SK-N-SH (cell line): Measurements from ENCODE around the gene FAM219A. TPM values are rescaled to one million over a fixed set of nuclear protein-coding genes. Genes with fewer than 3 reads are reported as not detected.

Source experiments
- CTCF ChIA-PET: fragments of 300-600, 350-600 bp; formaldehyde crosslinking; extraction: SDS; loops from one replicate; lab custom pipeline; 2021; lab: Yijun Ruan, JAX
- POLR2A ChIA-PET: fragments of 350-600 bp; sonication (Branson Sonifier 250); formaldehyde crosslinking; extraction: SDS; loops from one replicate; lab custom pipeline; 2020; ENCODE audit warnings: antibody characterized with exemption, inconsistent platforms; lab: Yijun Ruan, JAX
- DNase-seq: peaks from one replicate; pipeline ENCODE4 v3.0.0; 2012
- H2AFZ ChIP-seq: fragments of 200-600 bp; sonication (generic); 2 replicates; pipeline ENCODE4 v1.8.1; 2016; ENCODE audit warnings: antibody characterized with exemption, mild to moderate bottlenecking, low read depth
- H3F3A ChIP-seq: fragments of 200-600 bp; sonication (generic); replicated peaks from 2 replicates; pipeline ENCODE3; 2016; ENCODE audit warnings: antibody characterized with exemption, mild to moderate bottlenecking; ENCODE audit not compliant: insufficient read depth
- H3K27ac ChIP-seq, 2 experiments: fragments of 200-500 bp in 1 of 2; fragments of 200-600 bp in 1 of 2; sonication (Bioruptor generic) in 1 of 2; sonication (generic), shearing (Covaris generic) in 1 of 2; 2 replicates each; pipeline versions ENCODE4 v1.5.1 to v1.6.1; 2014 to 2016; ENCODE audit warnings: low read depth in 2 of 2, inconsistent platforms in 1 of 2, low read length in 1 of 2, mild to moderate bottlenecking in 1 of 2, mixed read lengths in 1 of 2
- H3K27me3 ChIP-seq: fragments of 200-600 bp; sonication (generic), shearing (Covaris generic); 2 replicates; pipeline ENCODE4 v1.6.1; 2016; ENCODE audit warnings: mixed run types; ENCODE audit not compliant: insufficient read depth
- H3K36me3 ChIP-seq, 2 experiments: fragments of 200-500 bp in 1 of 2; fragments of 200-600 bp in 1 of 2; sonication (Bioruptor generic) in 1 of 2; sonication (generic) in 1 of 2; replicated peaks in 1 of 2; 2 replicates each; pipeline versions ENCODE3 to v1.5.1; 2014 to 2016; ENCODE audit warnings: low read length in 1 of 2, mild to moderate bottlenecking in 1 of 2; ENCODE audit not compliant: insufficient read depth in 2 of 2, control insufficient read depth in 1 of 2
- H3K4me1 ChIP-seq, 2 experiments: fragments of 200-500 bp in 1 of 2; fragments of 200-600 bp in 1 of 2; sonication (Bioruptor generic) in 1 of 2; sonication (generic), shearing (Covaris generic) in 1 of 2; 2 replicates each; pipeline versions ENCODE4 v1.5.1 to v1.6.1; 2014 to 2016; ENCODE audit warnings: low read depth in 1 of 2, low read length in 1 of 2, mixed run types in 1 of 2; ENCODE audit not compliant: insufficient read depth in 2 of 2, control insufficient read depth in 1 of 2
- H3K4me2 ChIP-seq: fragments of 200-600 bp; sonication (generic), shearing (Covaris generic); 2 replicates; pipeline ENCODE4 v1.6.1; 2017; ENCODE audit warnings: mixed run types
- H3K4me3 ChIP-seq, 2 experiments: fragments of 200-500 bp in 1 of 2; fragments of 200-600 bp in 1 of 2; sonication (Bioruptor generic) in 1 of 2; sonication (generic), shearing (Covaris generic) in 1 of 2; 2 replicates each; pipeline versions ENCODE4 v1.5.1 to v1.8.1; 2014 to 2016; ENCODE audit warnings: low read depth in 2 of 2, inconsistent platforms in 1 of 2, low read length in 1 of 2, mild to moderate bottlenecking in 1 of 2, mixed read lengths in 1 of 2, moderate library complexity in 1 of 2
- H3K79me2 ChIP-seq: fragments of 200-600 bp; sonication (generic); 2 replicates; pipeline ENCODE4 v1.8.1; 2017; ENCODE audit warnings: mild to moderate bottlenecking; ENCODE audit not compliant: insufficient read depth
- H3K9ac ChIP-seq: fragments of 200-600 bp; sonication (generic); 2 replicates; pipeline ENCODE4 v1.6.1; 2017; ENCODE audit warnings: mixed run types
- H3K9me2 ChIP-seq: fragments of 200-600 bp; sonication (generic); 2 replicates; pipeline ENCODE4 v1.6.1; 2017; ENCODE audit warnings: mixed run types
- H3K9me3 ChIP-seq: fragments of 200-600 bp; sonication (generic); 2 replicates; pipeline ENCODE4 v1.6.1; 2017; ENCODE audit warnings: mixed run types, mild to moderate bottlenecking, moderate library complexity
- H4K20me1 ChIP-seq: fragments of 200-600 bp; sonication (generic); 2 replicates; pipeline ENCODE4 v1.6.1; 2017; ENCODE audit warnings: mild to moderate bottlenecking, mixed run types; ENCODE audit not compliant: insufficient read depth
- CHD2 ChIP-seq: fragments of 150-350 bp; IDR thresholded peaks from 2 replicates; pipeline ENCODE4 v1.6.1; 2018; ENCODE audit warnings: low read length; ENCODE audit not compliant: partially characterized antibody
- CTCF ChIP-seq: fragments of 200-600 bp; sonication (generic); IDR thresholded peaks from 2 replicates; pipeline ENCODE4 v1.6.1; 2017; ENCODE audit warnings: antibody characterized with exemption, mild to moderate bottlenecking, moderate library complexity
- EP300 ChIP-seq, 2 experiments: IDR thresholded peaks; 2 replicates each; pipeline versions ENCODE4 v1.4.0 to v1.6.1; 2012; ENCODE audit warnings: borderline replicate concordance in 1 of 2, low read depth in 1 of 2, low read length in 1 of 2
- EZH2phosphoT487 ChIP-seq: fragments of 200-600 bp; sonication (generic); IDR thresholded peaks from 2 replicates; pipeline ENCODE4 v1.6.1; 2017; ENCODE audit warnings: low read depth, mixed run types, mild to moderate bottlenecking, antibody characterized with exemption, moderate library complexity, borderline replicate concordance
- GABPA ChIP-seq: IDR thresholded peaks from 2 replicates; pipeline ENCODE4 v1.4.0; 2012; ENCODE audit warnings: low read depth, mild to moderate bottlenecking
- GATA2 ChIP-seq: sonication (generic); formaldehyde crosslinking; IDR thresholded peaks from 2 replicates; pipeline ENCODE4 v1.5.0; 2020; ENCODE audit warnings: mild to moderate bottlenecking, missing genetic modification reagents
- JUND ChIP-seq: IDR thresholded peaks from 2 replicates; pipeline ENCODE4 v1.4.0; 2012
- MEF2A ChIP-seq: IDR thresholded peaks from 2 replicates; pipeline ENCODE4 v1.4.0; 2012; ENCODE audit warnings: low read depth, borderline replicate concordance
- MXI1 ChIP-seq: IDR thresholded peaks from 2 replicates; pipeline ENCODE4 v1.6.1; 2012; ENCODE audit warnings: mild to moderate bottlenecking, low read depth, low read length, improper control_type of control experiment
- NFIC ChIP-seq: IDR thresholded peaks from 2 replicates; pipeline ENCODE4 v1.4.0; 2012; ENCODE audit warnings: borderline replicate concordance
- POLR2AphosphoS5 ChIP-seq: IDR thresholded peaks from 2 replicates; pipeline ENCODE4 v1.6.1; 2012; ENCODE audit warnings: low read depth, low read length
- RCOR1 ChIP-seq: fragments of 150-350 bp; IDR thresholded peaks from 2 replicates; pipeline ENCODE4 v1.6.1; 2017; ENCODE audit warnings: antibody characterized with exemption, low read length
- RXRA ChIP-seq: IDR thresholded peaks from 2 replicates; pipeline ENCODE4 v1.4.0; 2012; ENCODE audit warnings: low read depth, mild to moderate bottlenecking, borderline replicate concordance
- TCF12 ChIP-seq: IDR thresholded peaks from 2 replicates; pipeline ENCODE4 v1.4.0; 2012
- YY1 ChIP-seq: IDR thresholded peaks from 2 replicates; pipeline ENCODE4 v1.4.0; 2012; ENCODE audit warnings: low read depth, mild to moderate bottlenecking
- WGBS: methylation state at CpG from one replicate; pipeline ENCODE4 v1.1.6; 2017; ENCODE audit warnings: low lambda C conversion rate; 5-methylcytosine and 5-hydroxymethylcytosine counted together
- polyA plus RNA-seq, 3 experiments: library from polyadenylated mRNA; depleted of rRNA; stranded (reverse); fragments of >200 nt; gene quantifications; 2 replicates each; pipeline ENCODE4 v1.2.3, GENCODE V29; 2012
- TF ChIP-seq, protein P1 (sequence below): IDR thresholded peaks from 2 replicates; pipeline ENCODE4 v1.4.0; 2012; ENCODE audit warnings: low read depth
- TF ChIP-seq, protein P2 (sequence below): IDR thresholded peaks from 2 replicates; pipeline ENCODE4 v1.6.1; 2012; ENCODE audit warnings: mild to moderate bottlenecking, low read depth, low read length, moderate library complexity
- TF ChIP-seq, protein P3 (sequence below): IDR thresholded peaks from 2 replicates; pipeline ENCODE4 v1.4.0; 2012; ENCODE audit warnings: low read depth, borderline replicate concordance

The FAM219A gene
- polyA plus RNA-seq, 1 of the 3 experiments (the other 2 are of a cell fraction), result 15.7 TPM

- ChIA-PET CTCF (interaction anchor here (1.7 kb wide), 1 partner anchor 74 kb away, joined by 6 read pairs; no protein-coding TSS in a partner anchor), POLR2A (no interaction called here)
- no peak overlapping the region for H3K4me2 ChIP-seq
- no peaks in the 10 kb centered on the region for H3K79me2 ChIP-seq
- no peak for DNase-seq
- TF ChIP-seq, protein P1, sequence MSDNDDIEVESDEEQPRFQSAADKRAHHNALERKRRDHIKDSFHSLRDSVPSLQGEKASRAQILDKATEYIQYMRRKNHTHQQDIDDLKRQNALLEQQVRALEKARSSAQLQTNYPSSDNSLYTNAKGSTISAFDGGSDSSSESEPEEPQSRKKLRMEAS, result no peak
- no peak for TF ChIP-seq EP300 (IDR thresholded peaks at IDR 0.05; ENCODE audit: borderline replicate concordance in 1 of 2, low read depth in 1 of 2, low read length in 1 of 2)
- TF ChIP-seq, protein P2, sequence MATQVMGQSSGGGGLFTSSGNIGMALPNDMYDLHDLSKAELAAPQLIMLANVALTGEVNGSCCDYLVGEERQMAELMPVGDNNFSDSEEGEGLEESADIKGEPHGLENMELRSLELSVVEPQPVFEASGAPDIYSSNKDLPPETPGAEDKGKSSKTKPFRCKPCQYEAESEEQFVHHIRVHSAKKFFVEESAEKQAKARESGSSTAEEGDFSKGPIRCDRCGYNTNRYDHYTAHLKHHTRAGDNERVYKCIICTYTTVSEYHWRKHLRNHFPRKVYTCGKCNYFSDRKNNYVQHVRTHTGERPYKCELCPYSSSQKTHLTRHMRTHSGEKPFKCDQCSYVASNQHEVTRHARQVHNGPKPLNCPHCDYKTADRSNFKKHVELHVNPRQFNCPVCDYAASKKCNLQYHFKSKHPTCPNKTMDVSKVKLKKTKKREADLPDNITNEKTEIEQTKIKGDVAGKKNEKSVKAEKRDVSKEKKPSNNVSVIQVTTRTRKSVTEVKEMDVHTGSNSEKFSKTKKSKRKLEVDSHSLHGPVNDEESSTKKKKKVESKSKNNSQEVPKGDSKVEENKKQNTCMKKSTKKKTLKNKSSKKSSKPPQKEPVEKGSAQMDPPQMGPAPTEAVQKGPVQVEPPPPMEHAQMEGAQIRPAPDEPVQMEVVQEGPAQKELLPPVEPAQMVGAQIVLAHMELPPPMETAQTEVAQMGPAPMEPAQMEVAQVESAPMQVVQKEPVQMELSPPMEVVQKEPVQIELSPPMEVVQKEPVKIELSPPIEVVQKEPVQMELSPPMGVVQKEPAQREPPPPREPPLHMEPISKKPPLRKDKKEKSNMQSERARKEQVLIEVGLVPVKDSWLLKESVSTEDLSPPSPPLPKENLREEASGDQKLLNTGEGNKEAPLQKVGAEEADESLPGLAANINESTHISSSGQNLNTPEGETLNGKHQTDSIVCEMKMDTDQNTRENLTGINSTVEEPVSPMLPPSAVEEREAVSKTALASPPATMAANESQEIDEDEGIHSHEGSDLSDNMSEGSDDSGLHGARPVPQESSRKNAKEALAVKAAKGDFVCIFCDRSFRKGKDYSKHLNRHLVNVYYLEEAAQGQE, result no peak
- TF ChIP-seq, protein P3, sequence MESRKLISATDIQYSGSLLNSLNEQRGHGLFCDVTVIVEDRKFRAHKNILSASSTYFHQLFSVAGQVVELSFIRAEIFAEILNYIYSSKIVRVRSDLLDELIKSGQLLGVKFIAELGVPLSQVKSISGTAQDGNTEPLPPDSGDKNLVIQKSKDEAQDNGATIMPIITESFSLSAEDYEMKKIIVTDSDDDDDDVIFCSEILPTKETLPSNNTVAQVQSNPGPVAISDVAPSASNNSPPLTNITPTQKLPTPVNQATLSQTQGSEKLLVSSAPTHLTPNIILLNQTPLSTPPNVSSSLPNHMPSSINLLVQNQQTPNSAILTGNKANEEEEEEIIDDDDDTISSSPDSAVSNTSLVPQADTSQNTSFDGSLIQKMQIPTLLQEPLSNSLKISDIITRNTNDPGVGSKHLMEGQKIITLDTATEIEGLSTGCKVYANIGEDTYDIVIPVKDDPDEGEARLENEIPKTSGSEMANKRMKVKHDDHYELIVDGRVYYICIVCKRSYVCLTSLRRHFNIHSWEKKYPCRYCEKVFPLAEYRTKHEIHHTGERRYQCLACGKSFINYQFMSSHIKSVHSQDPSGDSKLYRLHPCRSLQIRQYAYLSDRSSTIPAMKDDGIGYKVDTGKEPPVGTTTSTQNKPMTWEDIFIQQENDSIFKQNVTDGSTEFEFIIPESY, result no peak
- no peak for TF ChIP-seq MEF2A
- no peak for TF ChIP-seq TCF12
- no peak for TF ChIP-seq YY1
- no peak for TF ChIP-seq GATA2 (CRISPR knock-in tag)
- TF ChIP-seq MXI1, result no peak
- TF ChIP-seq POLR2AphosphoS5, result no peak
- no peak for TF ChIP-seq RXRA
- TF ChIP-seq CHD2, result no peak
- TF ChIP-seq EZH2phosphoT487, result no peak
- TF ChIP-seq NFIC, result no peak
- no peak for TF ChIP-seq JUND
- TF ChIP-seq CTCF, result no peak
- no peak for TF ChIP-seq RCOR1
- TF ChIP-seq GABPA, result no peak
- no peaks in the 10 kb centered on the region for H4K20me1 ChIP-seq
- no peaks in the 10 kb centered on the region for H3K9me3 ChIP-seq
- no peak overlapping the region for H2AFZ ChIP-seq
- WGBS, result 18% methylated on average over 1 of the region's 1 CpG
- no peak overlapping the region for H3K9ac ChIP-seq
- H3K9me2 ChIP-seq, result no peaks in the 10 kb centered on the region
- no peak overlapping the region for H3K27ac ChIP-seq
- no peaks in the 10 kb centered on the region for H3F3A ChIP-seq
- H3K4me1 ChIP-seq, result no peaks in the 10 kb centered on the region
- H3K4me3 ChIP-seq, result no peak overlapping the region
- no peaks in the 10 kb centered on the region for H3K36me3 ChIP-seq
- peaks cover 6% of the 10 kb centered on the region; the same call in 1 of the 2 replicates for H3K27me3 ChIP-seq
Measured at GRCh38 chr9:34477541-34477940, 19.2 kb upstream of the FAM219A start.
